Measurements from ENCODE around the gene KAT7. TPM values are rescaled to one million over a fixed set of nuclear protein-coding genes. Genes with fewer than 3 reads are reported as not detected.
A peak's percentile ranks its signal among the peaks of the same experiment; 100 is the strongest.

KAT7 gene
- total and polyA plus RNA-seq, 10 of the 15 experiments (the other 5 are each of a cell fraction or from before 2014, with no cell fraction given), result 6.6 to 45.8 (median 26.3) TPM

DNA sequence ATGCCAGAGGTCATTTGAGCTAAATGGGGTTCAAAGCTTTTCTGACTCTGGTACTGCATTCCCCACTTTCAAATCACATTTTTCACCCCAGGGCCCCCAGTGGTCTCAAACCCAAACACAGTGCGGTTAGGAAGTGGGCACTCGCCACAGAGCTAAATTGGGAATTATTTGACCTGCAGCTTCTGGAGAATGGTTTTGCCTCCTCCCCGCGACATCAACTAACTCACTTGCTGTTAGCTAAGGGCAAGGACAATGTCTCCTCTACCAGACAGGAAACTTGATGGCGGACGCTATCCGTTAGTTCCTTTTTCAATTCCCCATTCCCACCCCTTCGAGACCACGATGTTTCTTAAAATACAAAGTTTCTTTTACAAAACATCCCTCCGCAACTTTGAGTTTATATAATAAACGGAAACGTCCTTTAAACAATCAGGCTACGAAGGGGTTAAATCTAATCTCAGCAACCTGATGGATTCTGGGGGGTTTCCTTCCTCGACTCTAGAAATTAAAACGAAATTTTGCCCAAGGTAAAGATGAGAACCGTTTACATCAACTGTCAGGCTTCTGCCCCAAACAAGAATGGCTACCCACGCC, 500 bp upstream of the KAT7 start (continued):
- TF ChIP-seq, protein P1, sequence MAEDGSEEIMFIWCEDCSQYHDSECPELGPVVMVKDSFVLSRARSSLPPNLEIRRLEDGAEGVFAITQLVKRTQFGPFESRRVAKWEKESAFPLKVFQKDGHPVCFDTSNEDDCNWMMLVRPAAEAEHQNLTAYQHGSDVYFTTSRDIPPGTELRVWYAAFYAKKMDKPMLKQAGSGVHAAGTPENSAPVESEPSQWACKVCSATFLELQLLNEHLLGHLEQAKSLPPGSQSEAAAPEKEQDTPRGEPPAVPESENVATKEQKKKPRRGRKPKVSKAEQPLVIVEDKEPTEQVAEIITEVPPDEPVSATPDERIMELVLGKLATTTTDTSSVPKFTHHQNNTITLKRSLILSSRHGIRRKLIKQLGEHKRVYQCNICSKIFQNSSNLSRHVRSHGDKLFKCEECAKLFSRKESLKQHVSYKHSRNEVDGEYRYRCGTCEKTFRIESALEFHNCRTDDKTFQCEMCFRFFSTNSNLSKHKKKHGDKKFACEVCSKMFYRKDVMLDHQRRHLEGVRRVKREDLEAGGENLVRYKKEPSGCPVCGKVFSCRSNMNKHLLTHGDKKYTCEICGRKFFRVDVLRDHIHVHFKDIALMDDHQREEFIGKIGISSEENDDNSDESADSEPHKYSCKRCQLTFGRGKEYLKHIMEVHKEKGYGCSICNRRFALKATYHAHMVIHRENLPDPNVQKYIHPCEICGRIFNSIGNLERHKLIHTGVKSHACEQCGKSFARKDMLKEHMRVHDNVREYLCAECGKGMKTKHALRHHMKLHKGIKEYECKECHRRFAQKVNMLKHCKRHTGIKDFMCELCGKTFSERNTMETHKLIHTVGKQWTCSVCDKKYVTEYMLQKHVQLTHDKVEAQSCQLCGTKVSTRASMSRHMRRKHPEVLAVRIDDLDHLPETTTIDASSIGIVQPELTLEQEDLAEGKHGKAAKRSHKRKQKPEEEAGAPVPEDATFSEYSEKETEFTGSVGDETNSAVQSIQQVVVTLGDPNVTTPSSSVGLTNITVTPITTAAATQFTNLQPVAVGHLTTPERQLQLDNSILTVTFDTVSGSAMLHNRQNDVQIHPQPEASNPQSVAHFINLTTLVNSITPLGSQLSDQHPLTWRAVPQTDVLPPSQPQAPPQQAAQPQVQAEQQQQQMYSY (CRISPR knock-in tag; IDR thresholded peaks at IDR 0.05), result no peak
- TF ChIP-seq BRCA1 (IDR thresholded peaks at IDR 0.05; ENCODE audit: low read depth, low read length) (no peak), SP1 (IDR thresholded peaks at IDR 0.05; ENCODE audit: low read depth, low read length) (no peak), MYB (IDR thresholded peaks at IDR 0.05; ENCODE audit: borderline replicate concordance, low read depth, low read length) (0 out of 2 replicates have a peak, but pooled peaks have one; percentile 88), ZNF592 (IDR thresholded peaks at IDR 0.05) (no peak), BMI1 (IDR thresholded peaks at IDR 0.05; ENCODE audit: borderline replicate concordance) (peak; percentile 37; the same call in 1 of the 2 replicates), PAX5 (IDR thresholded peaks at IDR 0.05; ENCODE audit: borderline replicate concordance, low read depth, low read length) (no peak), CHD1 (IDR thresholded peaks at IDR 0.05; ENCODE audit: low read depth, low read length) (peak; percentile 75; the same call in 1 of the 2 replicates), HDGF (IDR thresholded peaks at IDR 0.05) (no peak), POLR2AphosphoS2 (IDR thresholded peaks at IDR 0.05; ENCODE audit: low read depth, low read length) (no peak), MLLT1 (IDR thresholded peaks at IDR 0.05) (no peak), KLF5 (IDR thresholded peaks at IDR 0.05; ENCODE audit: partially characterized antibody) (no peak), SRF (IDR thresholded peaks at IDR 0.05; ENCODE audit: low read depth in 2 of 2, low read length in 2 of 2) (no peak), TBL1XR1 (IDR thresholded peaks at IDR 0.05; ENCODE audit: low read depth, low read length) (peak; percentile 37; the same call in 1 of the 2 replicates), MTA3 (IDR thresholded peaks at IDR 0.05; ENCODE audit: borderline replicate concordance, low read length) (0 out of 2 replicates have a peak, but pooled peaks have one; percentile 70), ZNF622 (IDR thresholded peaks at IDR 0.05) (no peak)
- TF ChIP-seq, protein P2, sequence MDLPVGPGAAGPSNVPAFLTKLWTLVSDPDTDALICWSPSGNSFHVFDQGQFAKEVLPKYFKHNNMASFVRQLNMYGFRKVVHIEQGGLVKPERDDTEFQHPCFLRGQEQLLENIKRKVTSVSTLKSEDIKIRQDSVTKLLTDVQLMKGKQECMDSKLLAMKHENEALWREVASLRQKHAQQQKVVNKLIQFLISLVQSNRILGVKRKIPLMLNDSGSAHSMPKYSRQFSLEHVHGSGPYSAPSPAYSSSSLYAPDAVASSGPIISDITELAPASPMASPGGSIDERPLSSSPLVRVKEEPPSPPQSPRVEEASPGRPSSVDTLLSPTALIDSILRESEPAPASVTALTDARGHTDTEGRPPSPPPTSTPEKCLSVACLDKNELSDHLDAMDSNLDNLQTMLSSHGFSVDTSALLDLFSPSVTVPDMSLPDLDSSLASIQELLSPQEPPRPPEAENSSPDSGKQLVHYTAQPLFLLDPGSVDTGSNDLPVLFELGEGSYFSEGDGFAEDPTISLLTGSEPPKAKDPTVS (IDR thresholded peaks at IDR 0.05; ENCODE audit: low read depth, low read length), result no peak
- TF ChIP-seq, protein P3, sequence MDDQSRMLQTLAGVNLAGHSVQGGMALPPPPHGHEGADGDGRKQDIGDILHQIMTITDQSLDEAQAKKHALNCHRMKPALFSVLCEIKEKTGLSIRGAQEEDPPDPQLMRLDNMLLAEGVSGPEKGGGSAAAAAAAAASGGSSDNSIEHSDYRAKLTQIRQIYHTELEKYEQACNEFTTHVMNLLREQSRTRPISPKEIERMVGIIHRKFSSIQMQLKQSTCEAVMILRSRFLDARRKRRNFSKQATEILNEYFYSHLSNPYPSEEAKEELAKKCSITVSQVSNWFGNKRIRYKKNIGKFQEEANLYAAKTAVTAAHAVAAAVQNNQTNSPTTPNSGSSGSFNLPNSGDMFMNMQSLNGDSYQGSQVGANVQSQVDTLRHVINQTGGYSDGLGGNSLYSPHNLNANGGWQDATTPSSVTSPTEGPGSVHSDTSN (IDR thresholded peaks at IDR 0.05; ENCODE audit: insufficient replicate concordance, low read depth, low read length), result peak; percentile 60

All from GM12878 (cell line).